ENCODE measurements around the gene PRAC1.

Gene PRAC1

GRCh38 chr17:48722201-48722907 lies at the start of gene PRAC1:
PRAC1 (minus strand) TSS chr17:48722518; CDS start chr17:48722392, 126 bp downstream.
- DNase-seq, result no peak

- no peak for DNase-seq
Observed at GRCh38 chr17:48770954-48771353, 48.6 kb upstream of the PRAC1 start.

GRCh38 chr17:48769009-48769675 lies 46.8 kb upstream of the PRAC1 start:
- no peak for DNase-seq

- DNase-seq, result no peak
Observed at GRCh38 chr17:48767263-48767774, 45.0 kb upstream of the PRAC1 start.

GRCh38 chr17:48761114-48761513 lies 38.8 kb upstream of the PRAC1 start:
- no peak for DNase-seq

GRCh38 chr17:48760411-48760810 lies 38.1 kb upstream of the PRAC1 start:
- DNase-seq, result no peak

- DNase-seq, result no peak
Observed at GRCh38 chr17:48759288-48759687, 37.0 kb upstream of the PRAC1 start.

GRCh38 chr17:48757524-48757961 lies 35.2 kb upstream of the PRAC1 start:
- DNase-seq, result no peak

- DNase-seq, result no peak
Observed at GRCh38 chr17:48756830-48757251, 34.5 kb upstream of the PRAC1 start.

- DNase-seq, result no peak
Observed at GRCh38 chr17:48755356-48755755, 33.0 kb upstream of the PRAC1 start.

GRCh38 chr17:48754500-48755261 lies 32.4 kb upstream of the PRAC1 start:
- no peak for DNase-seq

GRCh38 chr17:48753794-48754499 lies 31.6 kb upstream of the PRAC1 start:
- DNase-seq, result no peak

- DNase-seq, result no peak
Observed at GRCh38 chr17:48752399-48753288, 30.3 kb upstream of the PRAC1 start.

GRCh38 chr17:48751733-48752398 lies 29.5 kb upstream of the PRAC1 start:
- DNase-seq, result no peak

- DNase-seq, result no peak
Observed at GRCh38 chr17:48751172-48751571, 28.9 kb upstream of the PRAC1 start.

- DNase-seq, result no peak
Observed at GRCh38 chr17:48749621-48750553, 27.6 kb upstream of the PRAC1 start.

- DNase-seq, result no peak
Observed at GRCh38 chr17:48748718-48749566, 26.6 kb upstream of the PRAC1 start.

- DNase-seq, result no peak
Observed at GRCh38 chr17:48747445-48748363, 25.4 kb upstream of the PRAC1 start.

Data from stimulated activated CD4-positive, alpha-beta T cell treated with anti-CD3 and anti-CD28 coated beads, Interleukin-4, amount 100 ng/mL, for 4 hours (primary cell).